ENCODE measurements around the gene CDKN2B-AS1. TPM values are rescaled to one million over a fixed set of nuclear protein-coding genes. Genes with fewer than 3 reads are reported as not detected.
"Not testable (repeated sequence)": the region's sequence is repeated elsewhere in the genome, so short reads cannot be mapped to it uniquely, and the experiment has no call there.

The CDKN2B-AS1 gene
- total RNA-seq, 1 donor from 2014 or later, result not detected

DNA sequence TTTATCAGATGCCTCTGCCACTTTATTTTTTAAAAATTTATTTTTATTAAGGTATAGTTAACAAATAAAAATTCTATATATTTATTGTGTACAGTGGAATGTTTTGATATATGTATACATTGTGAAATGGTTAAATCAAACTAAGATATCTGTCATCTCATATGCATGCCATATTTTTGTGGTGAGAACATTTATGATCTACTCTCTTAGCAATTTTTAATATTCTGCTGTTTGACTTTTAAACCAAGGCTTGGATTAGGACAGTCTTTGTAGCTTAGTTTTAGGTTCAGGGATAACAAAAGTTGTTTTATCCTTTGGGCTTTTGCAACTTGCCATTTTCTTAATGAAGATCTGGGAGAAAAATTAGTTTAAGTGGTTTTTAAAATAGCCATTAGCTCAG, 60.5 kb downstream of the CDKN2B-AS1 start:
- no peaks in the 10 kb centered on the region for H3K27me3 ChIP-seq
- no peak for DNase-seq (ENCODE audit: low spot score in 2 of 2)
- no peak overlapping the region for H3K27ac ChIP-seq
- H3K4me3 ChIP-seq, result no peak overlapping the region
- TF ChIP-seq, protein P1, sequence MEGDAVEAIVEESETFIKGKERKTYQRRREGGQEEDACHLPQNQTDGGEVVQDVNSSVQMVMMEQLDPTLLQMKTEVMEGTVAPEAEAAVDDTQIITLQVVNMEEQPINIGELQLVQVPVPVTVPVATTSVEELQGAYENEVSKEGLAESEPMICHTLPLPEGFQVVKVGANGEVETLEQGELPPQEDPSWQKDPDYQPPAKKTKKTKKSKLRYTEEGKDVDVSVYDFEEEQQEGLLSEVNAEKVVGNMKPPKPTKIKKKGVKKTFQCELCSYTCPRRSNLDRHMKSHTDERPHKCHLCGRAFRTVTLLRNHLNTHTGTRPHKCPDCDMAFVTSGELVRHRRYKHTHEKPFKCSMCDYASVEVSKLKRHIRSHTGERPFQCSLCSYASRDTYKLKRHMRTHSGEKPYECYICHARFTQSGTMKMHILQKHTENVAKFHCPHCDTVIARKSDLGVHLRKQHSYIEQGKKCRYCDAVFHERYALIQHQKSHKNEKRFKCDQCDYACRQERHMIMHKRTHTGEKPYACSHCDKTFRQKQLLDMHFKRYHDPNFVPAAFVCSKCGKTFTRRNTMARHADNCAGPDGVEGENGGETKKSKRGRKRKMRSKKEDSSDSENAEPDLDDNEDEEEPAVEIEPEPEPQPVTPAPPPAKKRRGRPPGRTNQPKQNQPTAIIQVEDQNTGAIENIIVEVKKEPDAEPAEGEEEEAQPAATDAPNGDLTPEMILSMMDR (IDR thresholded peaks at IDR 0.05), result no peak
- H3K4me1 ChIP-seq, result no peaks in the 10 kb centered on the region
- H3K9me3 ChIP-seq, result no peaks in the 10 kb centered on the region
- H3K36me3 ChIP-seq, result no peaks in the 10 kb centered on the region
- intact Hi-C loops (cut with DNase I), result no loop called here

DNA sequence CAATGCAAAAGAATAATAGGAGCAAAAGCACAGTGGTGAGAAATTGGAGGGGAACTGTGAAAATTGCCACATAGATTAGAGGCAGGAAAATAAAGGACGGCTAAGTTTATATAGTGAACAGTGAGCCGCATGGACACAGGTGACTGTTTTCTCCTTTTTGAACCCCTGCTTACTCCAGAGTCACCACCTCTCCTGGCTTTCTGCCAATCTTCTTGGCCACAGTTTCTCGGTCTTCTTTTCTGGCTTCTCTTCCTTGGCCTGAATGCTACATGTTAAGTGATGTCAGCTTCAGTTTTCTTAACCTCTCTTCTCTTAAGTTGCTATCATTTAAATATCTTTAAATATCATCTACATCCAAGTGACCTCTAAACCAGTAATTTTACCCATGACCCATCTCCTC, 61.8 kb downstream of the CDKN2B-AS1 start:
- Histone ChIP-seq H3K27me3 (no peaks in the 10 kb centered on the region), H3K4me3 (no peak overlapping the region), H3K36me3 (no peaks in the 10 kb centered on the region), H3K4me1 (no peaks in the 10 kb centered on the region), H3K9me3 (no peaks in the 10 kb centered on the region), H3K27ac (no peak overlapping the region)
- intact Hi-C loops (cut with DNase I), result no loop called here
- TF ChIP-seq, protein P1 (IDR thresholded peaks at IDR 0.05), result no peak
- no peak for DNase-seq (ENCODE audit: low spot score in 2 of 2)

DNA sequence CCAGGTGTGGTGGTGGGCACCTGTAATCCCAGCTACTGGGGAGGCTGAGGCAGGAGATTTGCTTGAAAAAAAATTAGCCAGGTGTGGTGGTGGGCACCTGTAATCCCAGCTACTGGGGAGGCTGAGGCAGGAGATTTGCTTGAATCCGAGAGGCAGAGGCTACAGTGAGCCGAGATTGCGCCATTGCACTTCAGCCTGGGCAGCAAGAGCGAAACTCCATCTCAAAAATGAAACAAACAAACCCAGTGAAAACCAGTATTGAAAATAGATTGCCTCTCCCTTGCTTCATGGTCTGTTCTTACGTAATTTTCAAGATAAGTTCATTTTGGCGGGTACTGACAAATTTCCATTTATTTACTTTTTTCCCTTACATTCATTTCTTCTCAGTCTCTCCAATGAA, 63.4 kb downstream of the CDKN2B-AS1 start:
- H3K27ac ChIP-seq; H3K9me3 ChIP-seq; H3K36me3 ChIP-seq; H3K4me3 ChIP-seq; intact Hi-C loops (cut with DNase I); H3K4me1 ChIP-seq; H3K27me3 ChIP-seq; DNase-seq (ENCODE audit: low spot score in 2 of 2): not testable (repeated sequence)

DNA sequence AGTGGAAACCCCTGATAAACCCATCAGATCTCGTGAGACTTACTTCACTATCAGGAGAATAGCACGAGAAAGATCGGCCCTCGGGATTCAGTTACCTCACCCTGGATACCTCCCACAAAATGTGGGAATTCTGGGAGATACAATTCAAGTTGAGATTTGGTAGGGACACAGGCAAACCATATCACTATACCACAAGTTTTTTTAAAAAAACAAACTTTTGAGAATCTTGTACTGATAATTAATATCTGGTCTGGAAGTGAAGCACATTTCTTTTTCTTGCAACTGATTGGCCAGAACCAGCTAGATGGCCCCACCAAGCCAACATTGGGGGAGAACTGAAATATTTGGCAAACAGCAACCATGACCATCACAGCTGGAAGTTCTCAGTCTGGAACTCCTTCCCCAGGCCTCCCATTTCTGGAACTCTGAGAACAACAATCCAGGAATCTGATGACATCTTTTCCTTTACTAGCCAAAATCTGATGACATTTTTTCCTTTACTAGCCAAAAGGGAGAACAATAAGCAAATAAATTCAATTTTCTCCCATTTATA, 66.3 kb downstream of the CDKN2B-AS1 start:
- Histone ChIP-seq H3K9me3 (no peaks in the 10 kb centered on the region), H3K4me3 (no peak overlapping the region), H3K27ac (no peak overlapping the region), H3K27me3 (no peaks in the 10 kb centered on the region), H3K4me1 (no peaks in the 10 kb centered on the region), H3K36me3 (no peaks in the 10 kb centered on the region)
- intact Hi-C loops (cut with DNase I), result no loop called here
- TF ChIP-seq, protein P1 (IDR thresholded peaks at IDR 0.05), result no peak
- no peak for DNase-seq (ENCODE audit: low spot score in 2 of 2)

DNA sequence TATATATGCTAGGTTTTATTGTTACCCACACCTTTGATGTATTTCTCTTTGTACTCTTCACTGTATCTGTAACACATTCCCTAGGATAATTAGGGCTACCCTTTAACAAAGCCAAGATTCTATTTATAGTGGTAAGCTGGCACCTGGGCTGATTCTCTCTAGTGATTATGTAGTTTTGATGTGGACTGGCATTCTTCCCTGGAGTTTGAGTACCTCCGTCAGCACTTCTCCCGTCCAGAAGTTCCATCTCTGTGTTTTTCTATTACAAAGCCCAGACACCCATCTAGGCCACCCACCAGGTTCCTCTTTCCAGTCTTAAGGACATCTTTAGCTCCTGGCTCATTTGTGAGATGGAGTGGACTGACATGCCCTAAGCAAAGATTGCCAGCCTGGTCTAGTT, 70.4 kb downstream of the CDKN2B-AS1 start:
- TF ChIP-seq, protein P1 (IDR thresholded peaks at IDR 0.05), result no peak
- DNase-seq (ENCODE audit: low spot score in 2 of 2), result no peak
- no peaks in the 10 kb centered on the region for H3K4me1 ChIP-seq
- intact Hi-C loops (cut with DNase I), result no loop called here
- H3K4me3 ChIP-seq, result no peak overlapping the region
- H3K9me3 ChIP-seq, result no peaks in the 10 kb centered on the region
- H3K27me3 ChIP-seq, result no peaks in the 10 kb centered on the region
- no peaks in the 10 kb centered on the region for H3K36me3 ChIP-seq
- H3K27ac ChIP-seq, result no peak overlapping the region

DNA sequence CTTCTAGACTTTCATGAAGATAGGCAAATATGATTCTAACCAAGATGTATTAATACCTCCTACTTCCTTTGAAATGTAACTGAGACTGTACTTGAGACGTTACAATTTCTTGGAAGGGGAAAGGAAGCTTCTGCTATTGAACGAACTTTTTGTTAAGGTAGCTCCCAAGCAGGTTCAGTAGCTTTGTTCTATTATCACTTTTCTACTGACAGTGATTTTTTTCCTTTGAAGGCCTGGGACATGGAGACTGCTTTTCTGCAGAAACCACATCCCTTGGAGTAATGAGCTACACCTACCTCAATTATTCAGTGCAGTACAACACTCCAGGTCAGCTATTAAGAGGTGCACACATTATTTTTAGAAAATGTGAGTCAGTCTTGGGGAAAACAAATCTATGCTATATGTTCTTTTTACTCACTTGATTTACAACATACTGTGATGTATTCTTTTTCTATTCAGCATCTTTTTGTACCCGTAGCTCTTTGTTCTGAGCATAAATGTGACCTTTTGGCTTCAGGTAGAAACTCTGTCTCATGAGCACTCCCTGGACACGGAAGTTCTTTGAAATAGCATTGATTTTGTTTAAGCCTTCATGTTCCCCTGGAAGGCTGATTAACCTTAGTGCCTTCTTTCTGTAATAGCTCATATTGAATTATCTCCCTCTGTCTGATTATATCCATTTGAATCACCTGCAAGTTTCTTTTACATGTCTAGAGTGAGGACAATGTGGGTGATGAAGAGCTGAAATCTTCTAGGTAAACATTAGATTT, 71.0 kb downstream of the CDKN2B-AS1 start:
- Histone ChIP-seq H3K4me1 (no peaks in the 10 kb centered on the region), H3K36me3 (no peaks in the 10 kb centered on the region), H3K27ac (no peak overlapping the region), H3K4me3 (no peak overlapping the region), H3K27me3 (no peaks in the 10 kb centered on the region), H3K9me3 (no peaks in the 10 kb centered on the region)
- TF ChIP-seq, protein P1 (IDR thresholded peaks at IDR 0.05), result no peak
- DNase-seq (ENCODE audit: low spot score in 2 of 2), result no peak
- intact Hi-C loops (cut with DNase I), result no loop called here
